GM18511 (cell line): ENCODE data around the gene DSPP.

Experiments
- ATAC-seq: cut with Tn5 transposase; IDR thresholded peaks from one replicate; pipeline ENCODE4 v1.9.1; 2021; ENCODE audit warnings: mild to moderate bottlenecking, moderate library complexity; ENCODE audit not compliant: unreplicated experiment

Gene DSPP

GRCh38 chr4:87624698-87625097, 16.4 kb downstream of the DSPP start:
- ATAC-seq, result peak; percentile 77

- no peak for ATAC-seq
Measured at GRCh38 chr4:87631668-87632067, 23.3 kb downstream of the DSPP start.

GRCh38 chr4:87632469-87632868, 24.1 kb downstream of the DSPP start:
- no peak for ATAC-seq

- no peak for ATAC-seq
Measured at GRCh38 chr4:87633243-87633642, 24.9 kb downstream of the DSPP start.

GRCh38 chr4:87644286-87644685, 36.0 kb downstream of the DSPP start:
- ATAC-seq, result no peak

- ATAC-seq, result no peak
Measured at GRCh38 chr4:87649980-87650379, 41.7 kb downstream of the DSPP start, which contains the start of gene DMP1. Gene DMP1, plus strand, starts transcription at chr4:87650280. Its CDS starts 6,213 bp downstream, at chr4:87656493.

- ATAC-seq, result no peak
Measured at GRCh38 chr4:87650938-87651337, 42.6 kb downstream of the DSPP start.

- no peak for ATAC-seq
Measured at GRCh38 chr4:87651941-87652340, 43.6 kb downstream of the DSPP start.

- no peak for ATAC-seq
Measured at GRCh38 chr4:87654487-87655044, 46.2 kb downstream of the DSPP start.

GRCh38 chr4:87657525-87657924, 49.2 kb downstream of the DSPP start:
- no peak for ATAC-seq

- ATAC-seq, result no peak
Measured at GRCh38 chr4:87659247-87659931, 51.1 kb downstream of the DSPP start.

GRCh38 chr4:87662871-87663270, 54.5 kb downstream of the DSPP start:
- ATAC-seq, result no peak
